Fibroblast of pulmonary artery (primary cell): ENCODE data around the gene ACAD10.
"Not testable (repeated sequence)": the region's sequence is repeated elsewhere in the genome, so short reads cannot be mapped to it uniquely, and the experiment has no call there.

Experiments used
- DNase-seq: peaks from one replicate; pipeline ENCODE4 v3.0.0-alpha.2; 2010; ENCODE audit warnings: low read depth
- H3K4me3 ChIP-seq: replicated peaks from 2 replicates; pipeline ENCODE4 v1.5.1; 2011; ENCODE audit warnings: low read depth, mild to moderate bottlenecking, control low read depth, low read length, moderate library complexity
- TF ChIP-seq, protein P1 (sequence below): IDR thresholded peaks from 2 replicates; pipeline ENCODE4 v1.5.1; 2011; ENCODE audit warnings: mild to moderate bottlenecking, control low read depth, low read length, inconsistent platforms; ENCODE audit errors: missing control alignments

The ACAD10 gene

DNA sequence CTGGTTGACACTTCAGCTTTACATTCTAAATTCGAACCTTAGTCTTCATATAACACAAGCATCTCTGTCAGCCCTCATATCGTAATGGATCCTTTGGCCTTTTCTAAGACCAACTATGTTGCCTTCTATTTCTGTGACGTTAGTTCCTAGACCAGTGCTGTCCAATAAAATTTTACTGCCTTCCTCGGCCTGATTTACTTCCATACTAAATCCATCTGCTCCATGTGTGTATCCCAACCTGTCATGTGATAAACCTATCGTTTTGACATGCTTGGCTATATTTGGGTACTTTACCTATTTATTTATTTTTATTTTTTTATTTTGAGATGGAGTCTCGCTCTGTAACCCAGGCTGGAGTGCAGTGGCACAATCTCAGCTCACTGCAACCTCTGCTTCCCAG, 20.3 kb downstream of the ACAD10 start:
- DNase-seq: no peak
- H3K4me3 ChIP-seq: no peak overlapping the region
- TF ChIP-seq, protein P1, sequence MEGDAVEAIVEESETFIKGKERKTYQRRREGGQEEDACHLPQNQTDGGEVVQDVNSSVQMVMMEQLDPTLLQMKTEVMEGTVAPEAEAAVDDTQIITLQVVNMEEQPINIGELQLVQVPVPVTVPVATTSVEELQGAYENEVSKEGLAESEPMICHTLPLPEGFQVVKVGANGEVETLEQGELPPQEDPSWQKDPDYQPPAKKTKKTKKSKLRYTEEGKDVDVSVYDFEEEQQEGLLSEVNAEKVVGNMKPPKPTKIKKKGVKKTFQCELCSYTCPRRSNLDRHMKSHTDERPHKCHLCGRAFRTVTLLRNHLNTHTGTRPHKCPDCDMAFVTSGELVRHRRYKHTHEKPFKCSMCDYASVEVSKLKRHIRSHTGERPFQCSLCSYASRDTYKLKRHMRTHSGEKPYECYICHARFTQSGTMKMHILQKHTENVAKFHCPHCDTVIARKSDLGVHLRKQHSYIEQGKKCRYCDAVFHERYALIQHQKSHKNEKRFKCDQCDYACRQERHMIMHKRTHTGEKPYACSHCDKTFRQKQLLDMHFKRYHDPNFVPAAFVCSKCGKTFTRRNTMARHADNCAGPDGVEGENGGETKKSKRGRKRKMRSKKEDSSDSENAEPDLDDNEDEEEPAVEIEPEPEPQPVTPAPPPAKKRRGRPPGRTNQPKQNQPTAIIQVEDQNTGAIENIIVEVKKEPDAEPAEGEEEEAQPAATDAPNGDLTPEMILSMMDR: no peak

DNA sequence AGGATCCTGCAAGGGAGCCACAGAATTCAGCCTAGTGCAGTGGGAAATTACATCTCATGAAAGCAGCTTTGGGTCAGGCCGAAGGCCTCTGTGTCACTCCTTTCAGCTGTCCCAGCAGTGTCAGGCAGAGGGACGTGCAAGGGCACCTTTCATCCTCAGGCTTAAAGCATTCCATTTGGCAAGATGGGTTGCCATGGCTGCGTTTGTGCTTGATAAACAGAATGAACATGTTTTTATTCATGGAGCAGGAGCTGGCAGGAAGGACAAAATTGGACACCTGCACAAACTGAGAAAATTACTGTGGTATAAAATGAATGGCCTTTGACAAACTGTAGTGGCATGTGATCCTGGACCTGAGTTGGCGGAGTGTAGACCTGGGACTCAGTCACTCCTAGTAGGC, 29.4 kb downstream of the ACAD10 start:
- TF ChIP-seq, protein P1: no peak
- DNase-seq: no peak
- H3K4me3 ChIP-seq: no peak overlapping the region

DNA sequence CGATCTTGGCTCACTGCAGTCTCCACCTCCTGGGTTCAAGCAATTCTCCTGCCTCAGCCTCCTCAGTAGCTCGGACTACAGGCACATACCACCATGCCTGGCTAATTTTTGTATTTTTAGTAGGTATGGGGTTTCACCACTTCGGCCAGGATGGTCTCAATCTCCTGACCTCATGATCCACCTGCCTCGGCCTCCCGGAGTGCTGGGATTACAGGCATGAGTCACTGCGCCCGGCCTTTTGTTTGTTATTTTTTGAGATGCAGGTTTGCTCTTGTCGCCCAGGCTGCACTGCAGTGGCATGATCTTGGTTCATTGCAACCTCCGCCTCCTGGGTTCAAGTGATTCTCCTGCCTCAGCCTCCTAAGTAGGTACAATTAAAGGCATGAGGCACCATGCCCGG, 33.5 kb downstream of the ACAD10 start:
- DNase-seq, H3K4me3 ChIP-seq: not testable (repeated sequence)

DNA sequence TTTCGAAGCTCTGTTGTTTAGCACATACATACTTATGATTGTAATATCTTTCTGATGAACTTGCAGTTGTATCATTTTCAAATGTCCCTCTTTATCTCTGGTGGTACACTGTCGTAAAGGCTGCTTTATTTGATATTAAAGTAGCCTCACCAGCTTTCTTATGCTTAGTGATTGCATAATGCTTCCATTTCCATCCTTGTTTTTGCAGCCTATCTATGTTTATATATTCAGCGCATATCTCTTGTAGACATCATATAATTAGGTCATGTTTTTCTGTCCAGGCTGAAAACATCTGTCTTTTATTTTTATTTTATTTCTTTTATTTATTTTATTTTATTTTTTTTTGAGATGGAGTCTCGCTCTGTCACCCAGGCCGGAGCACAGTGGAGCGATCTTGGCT, 34.6 kb downstream of the ACAD10 start:
- no peak for DNase-seq
- no peak overlapping the region for H3K4me3 ChIP-seq
- TF ChIP-seq, protein P1: no peak

DNA sequence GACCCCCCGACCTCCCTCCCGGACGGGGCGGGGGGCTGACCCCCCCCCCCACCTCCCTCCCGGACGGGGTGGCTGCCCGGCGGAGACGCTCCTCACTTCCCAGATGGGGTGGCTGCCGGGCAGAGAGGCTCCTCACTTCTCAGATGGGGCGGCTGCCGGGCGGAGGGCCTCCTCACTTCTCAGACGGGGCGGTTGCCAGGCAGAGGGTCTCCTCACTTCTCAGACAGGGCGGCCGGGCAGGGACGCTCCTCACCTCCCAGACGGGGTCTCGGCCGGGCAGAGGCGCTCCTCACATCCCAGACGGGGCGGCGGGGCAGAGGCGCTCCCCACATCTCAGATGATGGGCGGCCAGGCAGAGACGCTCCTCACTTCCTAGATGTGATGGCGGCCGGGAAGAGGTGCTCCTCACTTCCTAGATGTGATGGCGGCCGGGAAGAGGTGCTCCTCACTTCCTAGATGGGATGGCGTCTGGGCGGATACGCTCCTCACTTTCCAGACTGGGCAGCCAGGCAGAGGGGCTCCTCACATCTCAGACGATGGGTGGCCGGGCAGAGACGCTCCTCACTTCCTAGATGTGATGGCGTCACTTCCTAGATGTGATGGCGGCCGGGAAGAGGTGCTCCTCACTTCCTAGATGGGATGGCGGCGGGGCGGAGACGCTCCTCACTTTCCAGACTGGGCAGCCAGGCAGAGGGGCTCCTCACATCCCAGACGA, 38.0 kb downstream of the ACAD10 start:
- H3K4me3 ChIP-seq, DNase-seq: not testable (repeated sequence)

DNA sequence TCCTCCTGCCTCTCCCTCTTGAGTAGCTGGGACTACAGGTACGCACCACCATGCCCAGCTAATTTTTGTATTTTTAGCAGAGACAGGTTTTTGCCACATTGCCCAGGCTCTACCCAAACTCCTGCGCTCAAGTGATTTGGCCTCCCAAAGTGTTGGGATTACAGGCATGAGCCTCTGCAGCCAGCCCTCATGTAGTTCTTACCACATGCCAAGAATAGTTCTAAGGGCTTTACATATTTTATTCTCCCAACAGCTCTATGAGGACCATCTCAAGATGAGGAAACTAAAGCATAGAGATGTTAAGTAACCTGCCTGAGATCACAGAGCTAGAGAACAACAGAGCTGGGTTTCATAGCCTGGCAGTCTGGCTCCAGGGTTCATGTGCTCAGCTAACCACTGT, 42.9 kb downstream of the ACAD10 start:
- TF ChIP-seq, protein P1: no peak
- no peak for DNase-seq
- H3K4me3 ChIP-seq: no peak overlapping the region

DNA sequence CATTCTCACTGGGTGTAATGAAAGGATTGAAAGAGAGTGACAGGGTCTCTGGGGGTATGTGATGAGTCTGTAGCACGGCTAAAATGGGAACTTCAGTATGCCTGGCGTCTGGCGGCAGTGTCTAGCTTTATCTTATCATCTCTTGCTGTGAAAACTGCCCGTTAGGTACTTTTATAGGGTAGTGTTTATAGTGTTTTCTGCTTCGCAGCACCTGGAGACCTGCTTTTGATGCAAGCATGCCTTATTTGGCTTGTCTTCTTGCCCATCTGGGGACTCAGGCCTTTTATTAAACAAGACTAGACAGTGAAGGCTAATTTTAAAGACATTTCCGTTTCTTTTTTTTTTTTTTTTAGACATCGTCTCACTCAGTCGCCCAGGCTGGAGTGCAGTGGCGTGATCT, 44.6 kb downstream of the ACAD10 start:
- DNase-seq: no peak
- no peak overlapping the region for H3K4me3 ChIP-seq
- TF ChIP-seq, protein P1: no peak

DNA sequence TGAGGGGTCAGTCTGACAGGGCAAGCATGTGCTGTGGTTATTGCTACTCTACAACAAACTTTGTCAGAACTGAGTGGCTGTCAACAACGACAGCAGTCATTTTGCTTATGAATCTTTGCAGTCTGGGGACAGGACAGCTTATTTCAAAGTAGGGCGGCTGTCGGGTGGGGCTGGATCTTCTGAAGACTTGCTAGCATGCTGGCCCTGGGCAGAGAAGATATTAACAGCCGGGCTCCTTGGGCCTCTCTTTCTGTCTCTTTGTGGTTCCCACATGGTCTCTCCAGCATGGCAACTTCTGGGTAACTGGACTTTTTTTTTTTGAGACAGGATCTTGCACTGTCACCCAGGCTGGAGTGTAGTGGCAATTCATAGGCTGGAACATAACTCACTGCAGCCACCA, 46.9 kb downstream of the ACAD10 start:
- TF ChIP-seq, protein P1: no peak
- no peak overlapping the region for H3K4me3 ChIP-seq
- no peak for DNase-seq
